IPS-20b (cell line): ENCODE results near the gene RHEB.

Source experiments
- H3K27ac ChIP-seq: one replicate; pipeline ENCODE4 v1.5.1; 2013; ENCODE audit warnings: low read length
- H3K27me3 ChIP-seq: 2 replicates; pipeline ENCODE4 v1.6.1; 2013; ENCODE audit warnings: mild to moderate bottlenecking, low read length, inconsistent platforms; ENCODE audit not compliant: insufficient read depth
- H3K36me3 ChIP-seq: 2 replicates; pipeline ENCODE4 v1.6.1; 2013; ENCODE audit warnings: low read depth, mild to moderate bottlenecking, inconsistent platforms, low read length, moderate library complexity; ENCODE audit not compliant: insufficient read depth
- H3K4me1 ChIP-seq: 2 replicates; pipeline ENCODE4 v1.6.1; 2013; ENCODE audit warnings: mild to moderate bottlenecking, control low read depth, inconsistent platforms, low read length, moderate library complexity; ENCODE audit not compliant: insufficient read depth
- H3K4me3 ChIP-seq: 2 replicates; pipeline ENCODE4 v1.5.1; 2013; ENCODE audit warnings: mild to moderate bottlenecking, low read length, inconsistent platforms
- H3K9ac ChIP-seq: 2 replicates; pipeline ENCODE4 v1.6.1; 2013; ENCODE audit warnings: low read depth, mild to moderate bottlenecking, inconsistent platforms, low read length, moderate library complexity
- H3K9me3 ChIP-seq: 2 replicates; pipeline ENCODE4 v1.6.1; 2013; ENCODE audit warnings: mild to moderate bottlenecking, low read depth, low read length, inconsistent platforms; ENCODE audit not compliant: insufficient read depth

The RHEB gene

DNA sequence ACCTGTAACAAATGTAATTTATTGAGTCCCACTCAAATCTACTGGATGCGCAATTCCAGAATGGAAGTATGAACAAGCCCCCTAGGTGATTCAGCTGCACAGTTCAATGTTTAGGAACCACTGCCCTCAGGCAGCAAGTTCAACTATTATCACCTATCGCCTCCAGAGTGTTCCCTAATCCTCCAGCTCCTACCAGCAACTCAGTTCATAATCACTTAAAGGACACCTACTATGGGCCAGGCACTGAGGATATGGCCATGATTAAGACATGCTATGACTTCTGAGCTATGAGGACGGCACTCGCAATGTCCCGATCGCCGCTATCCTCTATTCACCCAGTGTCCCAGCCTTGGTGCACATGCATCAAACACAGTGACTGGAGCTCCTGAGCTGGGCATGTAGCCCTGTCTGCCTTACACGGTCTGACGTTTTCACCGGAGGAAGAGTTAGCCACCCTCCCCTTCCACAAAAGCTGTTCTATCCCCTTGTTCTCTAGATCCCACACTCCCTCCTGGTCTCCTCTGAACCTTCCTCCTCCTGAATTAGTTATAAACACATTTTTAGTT lies 22.3 kb downstream of the RHEB start:
- H3K27ac ChIP-seq = no peak overlapping the region
- H3K4me1 ChIP-seq = peaks cover 24% of the 10 kb centered on the region
- no peaks in the 10 kb centered on the region for H3K27me3 ChIP-seq
- H3K9ac ChIP-seq = no peak overlapping the region
- no peaks in the 10 kb centered on the region for H3K9me3 ChIP-seq
- H3K4me3 ChIP-seq = no peak overlapping the region
- no peaks in the 10 kb centered on the region for H3K36me3 ChIP-seq

DNA sequence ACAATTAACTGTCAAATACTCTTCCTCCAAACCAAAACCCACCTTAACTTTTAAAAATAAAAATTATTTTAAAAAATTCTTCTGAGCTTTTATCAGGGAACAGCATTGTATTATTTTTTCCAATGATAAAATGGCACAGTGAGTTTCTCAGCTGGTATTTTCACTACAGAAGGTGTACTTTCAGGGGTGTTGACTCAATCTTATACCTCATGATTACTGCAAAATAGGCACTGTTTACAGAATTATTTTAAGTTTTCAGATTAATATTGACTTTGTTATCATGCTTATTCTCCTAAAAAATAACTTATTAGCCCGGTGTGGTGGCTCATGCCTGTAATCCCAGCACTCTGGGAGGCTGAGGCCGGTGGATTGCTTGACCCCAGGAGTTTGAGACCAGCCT lies 24.3 kb downstream of the RHEB start:
- Histone ChIP-seq H3K27me3 (no peaks in the 10 kb centered on the region), H3K4me1 (peaks cover 32% of the 10 kb centered on the region), H3K4me3 (no peak overlapping the region), H3K9me3 (no peaks in the 10 kb centered on the region), H3K36me3 (peaks cover 3% of the 10 kb centered on the region), H3K27ac (no peak overlapping the region), H3K9ac (no peak overlapping the region)

DNA sequence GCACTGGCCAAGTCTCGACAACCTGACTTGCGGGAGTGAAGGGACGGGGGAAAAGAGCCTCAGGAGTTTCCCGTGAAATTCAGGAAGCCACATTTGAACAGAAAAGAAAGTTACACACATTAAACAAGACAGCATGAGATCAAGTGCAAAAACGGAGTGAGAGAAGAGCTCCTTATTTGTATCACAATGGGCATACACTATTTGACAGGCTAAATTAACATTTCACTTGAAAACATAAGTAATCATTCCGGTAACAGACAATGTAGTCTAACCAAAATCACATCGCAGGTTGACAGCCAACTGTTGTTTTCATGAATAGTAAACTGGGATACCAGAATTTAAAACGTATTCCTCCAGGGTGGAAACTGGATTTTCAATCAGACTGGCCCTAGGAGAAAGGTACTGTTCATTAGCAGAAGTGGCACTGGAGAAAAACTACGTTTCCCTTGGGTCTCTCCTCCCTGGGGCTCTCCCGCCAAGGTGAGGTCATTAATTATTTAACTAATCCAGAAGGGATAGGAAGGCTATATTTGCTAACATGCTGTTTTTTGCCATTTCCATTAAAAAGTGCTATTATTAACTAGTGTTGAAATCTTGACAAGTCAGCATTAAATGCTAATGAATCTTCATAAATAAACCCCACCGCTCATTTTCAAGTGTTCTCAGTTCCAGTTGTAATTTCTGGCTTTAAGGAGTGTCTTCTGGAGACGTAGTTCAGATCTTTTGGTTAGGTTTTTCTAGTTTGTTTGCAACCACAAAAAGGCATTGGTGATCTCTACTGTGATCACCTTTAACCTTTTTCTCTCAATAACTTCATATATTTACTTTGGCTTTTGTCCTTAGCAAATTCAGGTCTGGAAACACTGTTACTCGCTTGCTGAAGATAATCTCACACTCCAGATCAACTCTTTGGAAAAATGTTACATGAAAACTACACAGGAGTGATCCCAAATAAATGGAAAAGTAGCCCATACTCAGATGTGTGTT lies 25.1 kb downstream of the RHEB start:
- H3K36me3 ChIP-seq = peaks cover 11% of the 10 kb centered on the region
- H3K4me1 ChIP-seq = peaks cover 36% of the 10 kb centered on the region
- no peaks in the 10 kb centered on the region for H3K9me3 ChIP-seq
- no peaks in the 10 kb centered on the region for H3K27me3 ChIP-seq
- H3K9ac ChIP-seq = 0 out of 2 replicates have a peak overlapping the region, but pooled peaks have one; percentile 0
- H3K27ac ChIP-seq = no peak overlapping the region
- H3K4me3 ChIP-seq = peak overlapping the region; percentile 44

DNA sequence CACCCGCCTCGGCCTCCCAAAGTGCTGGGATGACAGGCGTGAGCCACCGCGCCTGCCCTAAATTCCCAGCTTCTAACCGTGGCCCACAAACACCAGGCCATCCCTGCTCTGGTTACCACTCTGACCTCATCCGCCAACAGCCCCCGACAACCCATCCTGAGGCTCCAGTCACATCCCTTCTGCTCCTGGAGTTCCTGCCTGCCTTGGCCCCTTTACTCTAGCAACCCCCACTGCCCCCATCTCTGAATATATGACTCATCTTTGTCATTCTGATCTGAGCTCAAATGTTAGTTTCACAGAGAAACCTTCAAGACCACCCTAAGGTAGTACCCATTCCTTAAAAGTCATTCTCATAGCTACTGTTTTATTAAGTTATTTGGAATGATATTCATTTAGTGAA lies 26.6 kb downstream of the RHEB start:
- Histone ChIP-seq H3K27ac (no peak overlapping the region), H3K4me3 (no peak overlapping the region), H3K9ac (no peak overlapping the region), H3K27me3 (no peaks in the 10 kb centered on the region), H3K4me1 (peaks cover 31% of the 10 kb centered on the region), H3K36me3 (peaks cover 26% of the 10 kb centered on the region), H3K9me3 (no peaks in the 10 kb centered on the region)

DNA sequence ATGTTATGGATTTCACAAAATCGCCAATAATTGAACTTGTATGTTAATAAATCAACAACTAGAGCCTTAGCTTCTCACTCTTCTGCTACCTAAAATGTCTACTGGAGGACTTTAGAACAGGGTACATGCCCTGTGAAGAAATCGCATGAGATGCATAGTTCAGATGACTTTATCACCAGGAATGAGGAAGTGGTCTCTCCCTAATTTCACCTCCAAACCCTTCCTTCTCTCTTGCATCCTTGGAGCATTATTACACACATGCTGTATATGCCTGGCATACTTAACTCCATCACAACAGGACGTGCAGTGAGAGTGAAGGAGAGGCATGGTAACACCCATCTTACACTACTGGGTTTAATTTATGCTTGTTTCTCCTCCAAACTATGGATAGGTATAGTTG lies 27.8 kb downstream of the RHEB start:
- no peak overlapping the region for H3K4me3 ChIP-seq
- H3K9me3 ChIP-seq = no peaks in the 10 kb centered on the region
- peaks cover 38% of the 10 kb centered on the region for H3K36me3 ChIP-seq
- no peak overlapping the region for H3K9ac ChIP-seq
- no peak overlapping the region for H3K27ac ChIP-seq
- H3K27me3 ChIP-seq = no peaks in the 10 kb centered on the region
- peaks cover 31% of the 10 kb centered on the region for H3K4me1 ChIP-seq

DNA sequence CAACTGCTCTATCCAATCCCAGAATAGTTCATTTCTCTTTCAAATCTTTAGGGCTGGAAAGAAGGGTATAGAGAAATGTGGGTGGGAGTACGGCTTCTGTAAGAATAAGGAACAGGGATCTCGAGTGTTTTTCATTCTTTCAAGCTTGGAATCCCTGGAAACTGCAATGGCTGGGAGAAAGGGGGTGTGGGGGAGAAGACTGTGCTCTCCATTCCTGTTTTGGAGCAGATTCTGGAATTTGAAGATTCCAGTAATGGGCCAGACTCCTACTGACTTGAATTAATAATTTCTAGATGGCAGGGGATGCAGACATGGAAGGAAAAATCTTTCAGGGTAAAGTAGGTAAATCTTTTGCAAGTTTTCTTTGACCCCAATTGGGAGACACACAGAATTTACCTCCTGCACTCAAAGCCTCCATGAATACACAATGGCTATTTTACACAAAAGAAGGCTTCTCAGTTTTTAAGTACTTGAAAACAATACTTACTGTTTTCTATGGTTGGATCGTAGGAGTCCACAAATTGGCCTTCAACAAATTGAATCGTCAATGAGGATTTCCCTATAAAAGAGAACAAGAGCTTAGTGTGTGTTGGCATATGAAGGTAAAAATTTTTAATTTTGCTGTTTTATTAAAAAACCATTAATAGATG lies 29.1 kb downstream of the RHEB start:
- Histone ChIP-seq H3K27ac (no peak overlapping the region), H3K27me3 (no peaks in the 10 kb centered on the region), H3K36me3 (peaks cover 51% of the 10 kb centered on the region), H3K9ac (no peak overlapping the region), H3K4me3 (no peak overlapping the region), H3K9me3 (no peaks in the 10 kb centered on the region), H3K4me1 (peaks cover 31% of the 10 kb centered on the region)

DNA sequence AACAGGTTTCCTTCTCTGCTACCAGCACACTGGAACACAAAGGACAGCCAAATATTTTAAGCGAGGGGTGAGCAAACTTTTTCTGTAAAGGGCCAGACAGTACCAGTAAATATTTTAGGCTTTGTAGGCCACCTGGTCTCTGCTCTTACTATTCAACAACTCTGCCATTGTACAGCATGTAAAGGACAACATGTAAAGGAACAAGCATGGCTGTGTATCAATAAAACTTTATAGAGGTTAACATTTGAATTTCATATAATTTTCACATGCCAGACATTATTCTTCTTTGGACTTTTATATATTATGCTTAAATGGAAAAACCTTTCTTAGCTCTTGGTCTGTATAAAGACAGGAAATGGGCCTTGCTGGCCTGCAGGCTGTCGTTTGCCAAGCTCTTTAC lies 30.2 kb downstream of the RHEB start:
- peaks cover 26% of the 10 kb centered on the region for H3K4me1 ChIP-seq
- no peaks in the 10 kb centered on the region for H3K9me3 ChIP-seq
- H3K36me3 ChIP-seq = peaks cover 62% of the 10 kb centered on the region
- H3K4me3 ChIP-seq = no peak overlapping the region
- H3K9ac ChIP-seq = no peak overlapping the region
- no peaks in the 10 kb centered on the region for H3K27me3 ChIP-seq
- H3K27ac ChIP-seq = no peak overlapping the region

DNA sequence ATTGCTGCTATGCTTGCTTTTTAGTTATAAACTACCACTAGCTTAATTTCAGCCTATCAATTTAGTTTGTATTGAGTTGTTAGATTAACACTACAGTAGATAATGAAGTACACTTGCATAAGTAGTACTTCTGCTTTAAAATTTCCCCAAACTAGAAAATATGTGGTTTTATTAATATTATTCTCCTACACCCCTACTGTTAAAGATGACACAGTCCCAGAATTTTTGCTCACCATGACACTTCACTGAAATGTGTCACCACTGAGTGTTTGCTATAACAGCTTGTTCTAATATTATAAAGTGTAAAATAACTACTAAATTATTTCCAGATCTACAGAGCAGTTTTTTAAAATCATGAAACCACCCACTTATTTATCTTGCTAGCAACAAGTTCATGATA lies 31.6 kb downstream of the RHEB start:
- Histone ChIP-seq H3K4me3 (no peak overlapping the region), H3K36me3 (peaks cover 76% of the 10 kb centered on the region), H3K27me3 (no peaks in the 10 kb centered on the region), H3K9me3 (no peaks in the 10 kb centered on the region), H3K27ac (no peak overlapping the region), H3K9ac (no peak overlapping the region), H3K4me1 (peaks cover 12% of the 10 kb centered on the region)

DNA sequence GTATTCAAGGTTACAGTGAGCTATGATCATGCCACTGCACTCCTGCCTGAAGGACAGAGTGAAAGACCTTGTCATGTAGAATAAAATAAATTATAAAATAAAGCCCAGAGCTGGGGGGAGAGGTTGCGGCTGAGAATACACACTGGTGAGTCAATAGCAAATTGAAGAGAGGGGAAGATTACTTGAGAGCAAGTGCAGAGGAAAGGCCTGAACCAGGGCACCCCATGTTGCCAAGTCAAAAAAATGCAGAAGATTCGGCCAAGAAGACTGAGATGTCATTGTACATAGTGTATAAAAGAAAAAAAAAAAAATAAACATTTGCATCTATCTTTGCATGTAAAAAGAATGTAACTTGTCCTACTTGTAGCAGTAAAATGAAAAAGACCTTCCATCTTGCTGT lies 32.5 kb downstream of the RHEB start:
- Histone ChIP-seq H3K9ac (no peak overlapping the region), H3K4me3 (no peak overlapping the region), H3K4me1 (peaks cover 11% of the 10 kb centered on the region), H3K27me3 (no peaks in the 10 kb centered on the region), H3K27ac (no peak overlapping the region), H3K9me3 (no peaks in the 10 kb centered on the region), H3K36me3 (peaks cover 84% of the 10 kb centered on the region)

DNA sequence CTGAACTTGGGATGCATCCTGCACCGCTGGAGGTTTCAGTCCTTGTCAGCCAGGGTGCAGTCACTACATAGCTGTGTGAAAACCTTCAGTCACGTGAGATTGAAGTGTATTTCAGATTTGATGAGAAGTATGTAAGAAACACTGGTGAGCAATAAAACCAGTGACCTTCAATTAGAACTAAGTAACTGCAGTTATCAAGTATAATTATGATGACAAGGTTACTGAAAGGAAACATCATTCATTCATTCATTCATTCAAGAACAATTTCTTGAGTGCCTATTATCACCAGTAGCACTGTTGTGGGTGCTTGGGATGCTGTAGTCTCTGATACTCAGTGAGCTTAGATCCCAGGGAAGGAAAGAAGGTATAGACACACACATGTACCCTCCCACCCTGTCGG lies 33.6 kb downstream of the RHEB start:
- no peak overlapping the region for H3K4me3 ChIP-seq

DNA sequence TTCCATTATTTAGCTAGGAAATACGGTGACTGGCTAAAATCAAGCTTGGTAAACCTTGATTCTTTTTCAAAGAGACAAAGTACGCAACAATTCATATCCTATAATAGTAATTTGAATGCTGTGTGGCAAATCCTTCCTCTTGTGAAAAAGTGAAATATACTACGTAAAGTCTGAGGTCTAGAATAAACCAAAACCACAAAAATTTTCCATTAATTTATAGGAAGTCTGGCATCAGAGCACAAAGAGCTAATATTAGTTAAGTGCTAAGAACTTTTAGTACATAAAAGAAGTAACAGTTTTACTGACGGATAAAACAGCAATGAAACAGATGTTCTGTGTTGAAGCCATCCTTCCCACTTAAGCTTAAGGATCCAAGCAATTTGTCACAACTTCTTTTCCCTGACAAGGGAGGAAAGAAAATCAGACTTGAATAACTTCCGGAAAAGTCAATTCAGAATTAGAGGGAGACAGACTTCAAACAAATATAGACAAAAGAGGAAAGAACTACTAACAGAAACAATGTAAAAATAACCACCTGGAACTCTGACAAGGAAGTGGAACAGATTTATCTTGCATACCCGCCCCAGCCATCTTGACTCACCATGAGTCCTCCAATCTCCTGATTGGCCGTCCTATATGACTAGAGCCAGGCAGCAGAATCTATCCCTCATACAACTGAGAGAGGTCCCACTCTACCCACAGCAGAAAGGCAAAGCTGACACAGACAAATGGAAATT lies 34.6 kb downstream of the RHEB start:
- Histone ChIP-seq H3K9ac (no peak overlapping the region), H3K9me3 (no peaks in the 10 kb centered on the region), H3K27ac (no peak overlapping the region), H3K4me1 (peaks cover 2% of the 10 kb centered on the region; the same call in 1 of the 2 replicates), H3K27me3 (no peaks in the 10 kb centered on the region), H3K36me3 (peaks cover 97% of the 10 kb centered on the region), H3K4me3 (no peak overlapping the region)

More for the DNA sequence above, 33.6 kb downstream of the RHEB start:
- peaks cover 9% of the 10 kb centered on the region for H3K4me1 ChIP-seq
- H3K36me3 ChIP-seq = peaks cover 96% of the 10 kb centered on the region
- no peaks in the 10 kb centered on the region for H3K27me3 ChIP-seq
- no peaks in the 10 kb centered on the region for H3K9me3 ChIP-seq
- H3K9ac ChIP-seq = no peak overlapping the region
- no peak overlapping the region for H3K27ac ChIP-seq
